Left forelimb (tissue), 1 donor: ENCODE results near the gene ADAM23.

Experiments
- DNase-seq: peaks from one replicate; pipeline ENCODE4 v3.0.0-alpha.2; 2018; ENCODE audit warnings: low spot score

ADAM23 gene

GRCh38 chr2:206642075-206643025 lies 199.0 kb downstream of the ADAM23 start, which contains the start of gene FAM237A:
TSS of gene FAM237A (plus strand) at chr2:206642487. CDS start at chr2:206644237, 1,750 bp downstream.
- DNase-seq = no peak

- no peak for DNase-seq
These were observed 204.7 kb downstream of the ADAM23 start for GRCh38 chr2:206647985-206648384.

DNA sequence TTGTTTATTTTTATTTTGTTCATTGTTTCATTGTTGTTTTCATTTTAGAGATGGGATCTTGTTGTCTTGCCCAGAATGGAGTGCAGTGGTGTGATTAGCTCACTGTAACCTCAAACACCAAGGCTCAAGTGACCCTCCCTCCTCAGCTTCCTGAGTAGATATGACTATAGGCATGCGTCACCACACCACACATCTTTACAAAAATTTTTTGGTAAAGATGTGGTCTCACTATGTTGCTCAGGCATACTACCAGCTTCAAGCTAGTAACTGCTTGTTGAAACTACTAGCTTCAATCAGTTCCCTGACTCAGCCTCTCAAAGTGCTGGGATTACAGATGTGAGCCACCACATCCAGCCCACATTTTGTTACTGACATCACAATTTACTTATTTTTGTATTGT lies 213.8 kb downstream of the ADAM23 start:
- DNase-seq = no peak

- no peak for DNase-seq
These were observed 221.9 kb downstream of the ADAM23 start for GRCh38 chr2:206665251-206665650.
